Measurements from ENCODE around the gene CA11. TPM values are rescaled to one million over a fixed set of nuclear protein-coding genes. Genes with fewer than 3 reads are reported as not detected.

Gene CA11
- total and polyA plus RNA-seq, 2 of the 8 experiments (the other 6 are each of a cell fraction or from before 2014, with no cell fraction given) = 51.7 to 71.4 TPM

GRCh38 chr19:48614436-48615230 is 31.4 kb downstream of the CA11 start, which contains the start of gene FAM83E:
Gene FAM83E (minus strand): TSS chr19:48615076. CDS start chr19:48613372, 1,704 bp downstream.
- H3K4ac ChIP-seq (replicated peaks; ENCODE audit: insufficient read length, low read depth, low read length) = no peak within 1 kb of the TSS
- H3K9ac ChIP-seq (replicated peaks in 1 of 4; ENCODE audit: extremely low read depth in 1 of 4, low read depth in 3 of 4, low read length in 3 of 4) = peak within 1 kb of the TSS in 3 of 4 experiments; percentile 26 to 50 (median 40); a peak in 6 of 7 replicates
- peak within 1 kb of the TSS; percentile 58 to 66 for H3K4me2 ChIP-seq (ENCODE audit: insufficient read depth in 1 of 2, low read depth in 2 of 2, low read length in 2 of 2)
- peaks cover 4% of the 10 kb centered on the region; the same call in 1 of the 2 replicates for H3K23me2 ChIP-seq (ENCODE audit: low read depth, low read length)
- H3K36me3 ChIP-seq (ENCODE audit: control insufficient read depth in 2 of 4, insufficient read depth in 4 of 4, low read length in 3 of 4) = peaks cover 17 to 32% (median 21%) of the 10 kb centered on the region in 4 experiments
- peak within 1 kb of the TSS; percentile 35 for H3K56ac ChIP-seq (replicated peaks; ENCODE audit: insufficient read length, low read depth, low read length)
- peak within 1 kb of the TSS; percentile 88 for H2BK5ac ChIP-seq (ENCODE audit: low read depth, low read length)
- no peak within 1 kb of the TSS for H3K23ac ChIP-seq (ENCODE audit: insufficient read length)
- H3K79me2 ChIP-seq (ENCODE audit: control insufficient read depth in 1 of 2, insufficient read depth in 2 of 2, low read length in 2 of 2) = peaks cover 20 to 29% of the 10 kb centered on the region in 2 experiments
- H2BK120ac ChIP-seq (replicated peaks; ENCODE audit: low read depth, low read length) = no peak within 1 kb of the TSS
- ChIA-PET CTCF (ENCODE audit: partially characterized antibody) (interaction anchor here (0.6 to 7.2 kb wide), 4 partner anchors 8 to 232 kb away, joined by 3 to 37 read pairs (median 5); partner anchors contain the start of gene SPACA4), POLR2A (ENCODE audit: partially characterized antibody) (interaction anchor here (0.5 to 30.9 kb wide), 31 partner anchors 2 to 319 kb away, joined by 3 to 788 read pairs (median 4); partner anchors contain the start of genes CA11, DBP, DHDH and FAM83E)
- H2AFZ ChIP-seq (ENCODE audit: low read length) = no peak within 1 kb of the TSS
- peak within 1 kb of the TSS; percentile 4 to 50 (median 21); a peak in 6 of 8 replicates for H3K4me3 ChIP-seq (ENCODE audit: extremely low read depth in 1 of 4, insufficient read depth in 2 of 4, low read depth in 3 of 4, low read length in 4 of 4)
- H4K5ac ChIP-seq (ENCODE audit: insufficient read length, low read depth, low read length) = peak within 1 kb of the TSS; percentile 58
- peaks cover 4% of the 10 kb centered on the region; the same call in 1 of the 2 replicates for H3K79me1 ChIP-seq (ENCODE audit: low read depth, low read length)
- H2BK15ac ChIP-seq (ENCODE audit: low read length) = no peak within 1 kb of the TSS
- DNase-seq (ENCODE audit: low read depth in 1 of 2, low spot score in 2 of 2) (peak in 1 of 2 experiments; percentile 86), FAIRE-seq (no peak)
- H3K9me3 ChIP-seq (ENCODE audit: insufficient read depth in 2 of 2, low read depth in 1 of 2, low read length in 1 of 2) = no peaks in the 10 kb centered on the region
- peaks cover 25 to 39% of the 10 kb centered on the region in 2 experiments for H4K20me1 ChIP-seq (replicated peaks in 1 of 2; ENCODE audit: control insufficient read depth in 1 of 2, insufficient read depth in 2 of 2, low read length in 2 of 2)
- H3K4me1 ChIP-seq (replicated peaks in 1 of 4; ENCODE audit: control insufficient read depth in 3 of 4, insufficient read depth in 4 of 4, low read length in 3 of 4) = peaks cover 0 to 45% (median 35%) of the 10 kb centered on the region in 4 experiments; a peak in 6 of 7 replicates
- H3K14ac ChIP-seq (ENCODE audit: insufficient read length) = no peak within 1 kb of the TSS
- peak within 1 kb of the TSS; percentile 90 for H3K18ac ChIP-seq (ENCODE audit: extremely low read depth, low read length)
- peak within 1 kb of the TSS; percentile 80 for H3K27ac ChIP-seq (ENCODE audit: low read depth, low read length)
- H2AK5ac ChIP-seq (ENCODE audit: low read depth, low read length) = peak within 1 kb of the TSS; percentile 54; the same call in 1 of the 2 replicates
- WGBS, 2 experiments (ENCODE audit: extremely low coverage in 1 of 2, insufficient coverage in 1 of 2, insufficient read length in 1 of 2, insufficient replicate concordance in 2 of 2, low coverage in 1 of 2, low lambda C conversion rate in 2 of 2, missing lambda C conversion rate in 1 of 2) = 22% methylated on average over 30 of the region's 31 CpGs; no CpG with 5 or more reads in 1 of the 2 experiments
- no peaks in the 10 kb centered on the region for H3K27me3 ChIP-seq (replicated peaks in 1 of 4; ENCODE audit: control insufficient read depth in 3 of 4, extremely low read depth in 1 of 4, insufficient read depth in 3 of 4, low read length in 3 of 4)
- H4K8ac ChIP-seq (ENCODE audit: extremely low read depth, insufficient read depth, low read length) = peak within 1 kb of the TSS; percentile 86
- H4K91ac ChIP-seq (replicated peaks; ENCODE audit: insufficient read length, low read length) = peak within 1 kb of the TSS; percentile 68
- H2BK20ac ChIP-seq (ENCODE audit: low read length) = no peak within 1 kb of the TSS
- peak within 1 kb of the TSS; percentile 90; the same call in 1 of the 2 replicates for H2BK12ac ChIP-seq (ENCODE audit: low read depth, low read length)
- TF ChIP-seq CEBPB (IDR thresholded peaks at IDR 0.05; ENCODE audit: low read depth, low read length) = peak; percentile 39; the same call in 1 of the 2 replicates
- TF ChIP-seq ZNF274 (IDR thresholded peaks at IDR 0.05; ENCODE audit: borderline replicate concordance, extremely low read depth, low read length) = no peak
- TF ChIP-seq CBX8 (IDR thresholded peaks at IDR 0.05; ENCODE audit: borderline replicate concordance, low read depth, low read length) = no peak
- no peak for TF ChIP-seq TAF1 (IDR thresholded peaks at IDR 0.05; ENCODE audit: low read depth, low read length)
- TF ChIP-seq SP2 (IDR thresholded peaks at IDR 0.05; ENCODE audit: low read length) = no peak
- TF ChIP-seq CHD1 (IDR thresholded peaks at IDR 0.05; ENCODE audit: low read depth, low read length) = no peak
- peak; percentile 32 for TF ChIP-seq CHD2 (IDR thresholded peaks at IDR 0.05; ENCODE audit: low read length)
- TF ChIP-seq TCF12 (IDR thresholded peaks at IDR 0.05; ENCODE audit: low read depth, low read length) = peak; percentile 65; the same call in 1 of the 2 replicates
- no peak for TF ChIP-seq EZH2 (IDR thresholded peaks at IDR 0.05; ENCODE audit: low read depth, low read length, severe bottlenecking)
- TF ChIP-seq SIX5 (IDR thresholded peaks at IDR 0.05; ENCODE audit: low read depth, low read length) = no peak
- no peak for TF ChIP-seq NANOG (IDR thresholded peaks at IDR 0.05; ENCODE audit: insufficient read depth, low read depth, low read length, poor library complexity, severe bottlenecking)
- peak; percentile 85 for TF ChIP-seq SP1 (IDR thresholded peaks at IDR 0.05; ENCODE audit: low read depth, low read length)

All from H1 (cell line).